Smooth muscle cell (in vitro differentiated cells): ENCODE measurements around the gene PLCB2. TPM values are rescaled to one million over a fixed set of nuclear protein-coding genes. Genes with fewer than 3 reads are reported as not detected.

Experiments
- DNase-seq: peaks from one replicate; lab custom pipeline; 2025; ENCODE audit not compliant: unreplicated experiment; lab: John Stamatoyannopoulos, UW
- H2AFZ ChIP-seq: fragments of 200-600 bp; sonication (generic); 2 replicates; pipeline ENCODE4 v1.6.0; 2016; ENCODE audit warnings: antibody characterized with exemption, low read depth, mild to moderate bottlenecking
- H3F3A ChIP-seq: fragments of 200-600 bp; sonication (generic); 2 replicates; pipeline ENCODE4 v1.6.0; 2017; ENCODE audit warnings: antibody characterized with exemption, low read depth
- H3K27ac ChIP-seq: fragments of 200-600 bp; sonication (generic); 2 replicates; pipeline ENCODE4 v1.5.1; 2016; ENCODE audit warnings: low read depth, mild to moderate bottlenecking
- H3K27me3 ChIP-seq: fragments of 200-600 bp; sonication (generic); 2 replicates; pipeline ENCODE4 v1.6.1; 2016; ENCODE audit warnings: low read depth, mild to moderate bottlenecking
- H3K36me3 ChIP-seq: fragments of 200-600 bp; sonication (generic); 2 replicates; pipeline ENCODE4 v1.5.1; 2016; ENCODE audit warnings: low read depth
- H3K4me1 ChIP-seq: fragments of 200-600 bp; sonication (generic); 2 replicates; pipeline ENCODE4 v1.5.1; 2016; ENCODE audit warnings: low read depth
- H3K4me2 ChIP-seq: fragments of 200-600 bp; sonication (generic); 2 replicates; pipeline ENCODE4 v1.6.0; 2016; ENCODE audit warnings: mild to moderate bottlenecking
- H3K4me3 ChIP-seq: fragments of 200-600 bp; sonication (generic); 2 replicates; pipeline ENCODE4 v1.5.1; 2016; ENCODE audit warnings: mild to moderate bottlenecking
- H3K79me2 ChIP-seq: fragments of 200-600 bp; sonication (generic); 2 replicates; pipeline ENCODE4 v1.6.0; 2016; ENCODE audit warnings: low read depth, mild to moderate bottlenecking
- H3K9ac ChIP-seq: fragments of 200-600 bp; sonication (generic); 2 replicates; pipeline ENCODE4 v1.6.0; 2016; ENCODE audit warnings: low read depth
- H3K9me3 ChIP-seq: fragments of 200-600 bp; sonication (generic); replicated peaks from 2 replicates; pipeline ENCODE4 v1.5.1; 2016; ENCODE audit warnings: low read depth
- H4K20me1 ChIP-seq: fragments of 200-600 bp; sonication (generic); 2 replicates; pipeline ENCODE4 v1.6.0; 2016; ENCODE audit warnings: low read depth
- CTCF ChIP-seq: fragments of 200-600 bp; sonication (generic); IDR thresholded peaks from 2 replicates; pipeline ENCODE4 v1.5.1; 2017; ENCODE audit warnings: borderline replicate concordance, mild to moderate bottlenecking, antibody characterized with exemption; ENCODE audit not compliant: insufficient read depth, poor library complexity, severe bottlenecking
- WGBS: methylation state at CpG from one replicate; pipeline ENCODE4 v1.1.7; 2016; ENCODE audit warnings: low lambda C conversion rate; 5-methylcytosine and 5-hydroxymethylcytosine counted together
- polyA plus RNA-seq: library from polyadenylated mRNA; unstranded; fragments of >200 nt; fragmentation: Nextera tagmentation; extraction: Ambion mirVana; gene quantifications from 2 replicates; pipeline ENCODE4 v1.2.1, GENCODE V29; 2016
- total RNA-seq: library from RNA; depleted of rRNA; stranded (reverse); fragments of >200 nt; gene quantifications from 2 replicates; pipeline ENCODE4 v1.2.3, GENCODE V29; 2014

Gene PLCB2
- total and polyA plus RNA-seq, 2 experiments from 2014 or later = 1.5 TPM; not detected in 1

- Histone ChIP-seq H4K20me1 (no peaks in the 10 kb centered on the region), H3K4me2 (no peak overlapping the region), H3K9ac (no peak overlapping the region), H3K36me3 (no peaks in the 10 kb centered on the region), H2AFZ (no peak overlapping the region), H3K4me1 (peaks cover 10% of the 10 kb centered on the region), H3K9me3 (no peaks in the 10 kb centered on the region), H3K4me3 (no peak overlapping the region), H3K27me3 (peaks cover 22% of the 10 kb centered on the region), H3K27ac (no peak overlapping the region), H3F3A (no peaks in the 10 kb centered on the region), H3K79me2 (no peaks in the 10 kb centered on the region)
- 72% methylated on average over 5 of the region's 5 CpGs for WGBS
- no peak for DNase-seq
- no peak for TF ChIP-seq CTCF
These were observed 11.0 kb downstream of the PLCB2 start for GRCh38 chr15:40296561-40297230.

- peak; percentile 8 for DNase-seq
- H3K79me2 ChIP-seq = no peaks in the 10 kb centered on the region
- 47% methylated on average over 12 of the region's 12 CpGs for WGBS
- no peak overlapping the region for H3K4me3 ChIP-seq
- TF ChIP-seq CTCF = no peak
- H3K4me1 ChIP-seq = peaks cover 6% of the 10 kb centered on the region
- H3F3A ChIP-seq = no peaks in the 10 kb centered on the region
- no peaks in the 10 kb centered on the region for H3K9me3 ChIP-seq
- peaks cover 28% of the 10 kb centered on the region for H3K27me3 ChIP-seq
- H3K27ac ChIP-seq = no peak overlapping the region
- H3K9ac ChIP-seq = no peak overlapping the region
- H3K36me3 ChIP-seq = no peaks in the 10 kb centered on the region
- H4K20me1 ChIP-seq = no peaks in the 10 kb centered on the region
- no peak overlapping the region for H3K4me2 ChIP-seq
- no peak overlapping the region for H2AFZ ChIP-seq
These were observed 11.7 kb downstream of the PLCB2 start for GRCh38 chr15:40295877-40296560.

GRCh38 chr15:40295297-40295696, 12.4 kb downstream of the PLCB2 start:
- Histone ChIP-seq H3K36me3 (no peaks in the 10 kb centered on the region), H4K20me1 (no peaks in the 10 kb centered on the region), H3K27ac (no peak overlapping the region), H3K9ac (no peak overlapping the region), H2AFZ (no peak overlapping the region), H3K79me2 (no peaks in the 10 kb centered on the region), H3K4me3 (no peak overlapping the region), H3K9me3 (no peaks in the 10 kb centered on the region), H3K4me2 (no peak overlapping the region), H3F3A (no peaks in the 10 kb centered on the region), H3K4me1 (peaks cover 9% of the 10 kb centered on the region), H3K27me3 (peaks cover 35% of the 10 kb centered on the region)
- 85% methylated on average over 1 of the region's 1 CpG for WGBS
- no peak for DNase-seq
- TF ChIP-seq CTCF = no peak
